GM12891 (cell line): ENCODE measurements around the gene OR10X1.

Experiments used
- POLR2A ChIP-seq: IDR thresholded peaks from 2 replicates; pipeline ENCODE4 v1.6.1; 2011; ENCODE audit warnings: low read depth, low read length, control low read depth
- POLR2AphosphoS5 ChIP-seq: IDR thresholded peaks from 2 replicates; pipeline ENCODE4 v1.6.1; 2011; ENCODE audit warnings: low read depth, low read length, control low read depth
- POU2F2 ChIP-seq: IDR thresholded peaks from 2 replicates; pipeline ENCODE4 v1.6.1; 2011; ENCODE audit warnings: low read depth, mild to moderate bottlenecking, control low read depth, low read length, moderate library complexity
- TAF1 ChIP-seq: IDR thresholded peaks from 2 replicates; pipeline ENCODE4 v1.6.1; 2011; ENCODE audit warnings: low read depth, low read length, control low read depth

GRCh38 chr1:158564608-158565007, 15.1 kb downstream of the OR10X1 start:
- TF ChIP-seq POLR2A (no peak), TAF1 (no peak), POLR2AphosphoS5 (no peak), POU2F2 (no peak)
